ENCODE measurements around the gene ATG9A. TPM values are rescaled to one million over a fixed set of nuclear protein-coding genes. Genes with fewer than 3 reads are reported as not detected.
"Not testable (repeated sequence)": the region's sequence is repeated elsewhere in the genome, so short reads cannot be mapped to it uniquely, and the experiment has no call there.

The ATG9A gene
- total RNA-seq, 1 experiment from 2014 or later: 16.6 TPM

DNA sequence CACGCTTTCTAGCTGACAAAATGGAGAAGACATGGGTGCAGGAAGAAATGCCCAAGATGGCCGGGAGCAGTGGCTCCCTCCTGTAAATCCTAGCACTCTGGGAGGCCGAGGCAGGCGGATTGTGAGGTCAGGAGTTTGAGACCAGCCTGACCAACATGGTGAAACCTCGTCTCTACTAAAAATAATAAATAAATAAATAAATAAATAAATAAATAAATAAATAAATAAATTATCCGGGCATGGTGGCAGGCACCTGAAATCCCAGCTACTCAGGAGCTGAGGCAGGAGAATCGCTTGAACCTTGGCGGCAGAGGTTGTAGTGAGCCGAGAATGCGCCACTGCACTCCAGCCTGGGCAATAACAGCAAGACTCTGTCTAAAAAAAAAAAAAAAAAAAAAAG, 29.5 kb upstream of the ATG9A start:
- not testable (repeated sequence) for H3K4me3 ChIP-seq (ENCODE audit: low read length); H2AFZ ChIP-seq (ENCODE audit: low read length); H3K4me2 ChIP-seq (ENCODE audit: low read depth, low read length, poor library complexity, severe bottlenecking); H3K9me3 ChIP-seq (ENCODE audit: low read length); H3K27ac ChIP-seq (ENCODE audit: low read length); H3K79me2 ChIP-seq (ENCODE audit: low read length); H3K9me2 ChIP-seq (replicated peaks; ENCODE audit: insufficient read depth, low read length); DNase-seq; H3K9ac ChIP-seq (ENCODE audit: low read length); H3K27me3 ChIP-seq (ENCODE audit: low read length); H3K36me3 ChIP-seq (ENCODE audit: insufficient read depth, low read length); H4K20me1 ChIP-seq (ENCODE audit: insufficient read depth, low read depth, low read length)
- peaks cover 13% of the 10 kb centered on the region for H3K4me1 ChIP-seq (ENCODE audit: low read length)

- H4K20me1 ChIP-seq (ENCODE audit: insufficient read depth, low read depth, low read length): peaks cover 23% of the 10 kb centered on the region; the same call in 1 of the 2 replicates
- H3K9me2 ChIP-seq (replicated peaks; ENCODE audit: insufficient read depth, low read length): no peaks in the 10 kb centered on the region
- peak; percentile 58 for DNase-seq
- peaks cover 30% of the 10 kb centered on the region for H3K79me2 ChIP-seq (ENCODE audit: low read length)
- peak overlapping the region; percentile 83 for H3K9ac ChIP-seq (ENCODE audit: low read length)
- peak overlapping the region; percentile 92 for H3K4me3 ChIP-seq (ENCODE audit: low read length)
- peaks cover 49% of the 10 kb centered on the region for H3K4me1 ChIP-seq (ENCODE audit: low read length)
- peak overlapping the region; percentile 88 for H3K4me2 ChIP-seq (ENCODE audit: low read depth, low read length, poor library complexity, severe bottlenecking)
- no peaks in the 10 kb centered on the region for H3K9me3 ChIP-seq (ENCODE audit: low read length)
- no peak overlapping the region for H2AFZ ChIP-seq (ENCODE audit: low read length)
- H3K27ac ChIP-seq (ENCODE audit: low read length): no peak overlapping the region
- no peaks in the 10 kb centered on the region; the same call in 1 of the 2 replicates for H3K36me3 ChIP-seq (ENCODE audit: insufficient read depth, low read length)
- no peaks in the 10 kb centered on the region for H3K27me3 ChIP-seq (ENCODE audit: low read length)
These were observed 25.3 kb upstream of the ATG9A start for GRCh38 chr2:219254590-219255201.

DNA sequence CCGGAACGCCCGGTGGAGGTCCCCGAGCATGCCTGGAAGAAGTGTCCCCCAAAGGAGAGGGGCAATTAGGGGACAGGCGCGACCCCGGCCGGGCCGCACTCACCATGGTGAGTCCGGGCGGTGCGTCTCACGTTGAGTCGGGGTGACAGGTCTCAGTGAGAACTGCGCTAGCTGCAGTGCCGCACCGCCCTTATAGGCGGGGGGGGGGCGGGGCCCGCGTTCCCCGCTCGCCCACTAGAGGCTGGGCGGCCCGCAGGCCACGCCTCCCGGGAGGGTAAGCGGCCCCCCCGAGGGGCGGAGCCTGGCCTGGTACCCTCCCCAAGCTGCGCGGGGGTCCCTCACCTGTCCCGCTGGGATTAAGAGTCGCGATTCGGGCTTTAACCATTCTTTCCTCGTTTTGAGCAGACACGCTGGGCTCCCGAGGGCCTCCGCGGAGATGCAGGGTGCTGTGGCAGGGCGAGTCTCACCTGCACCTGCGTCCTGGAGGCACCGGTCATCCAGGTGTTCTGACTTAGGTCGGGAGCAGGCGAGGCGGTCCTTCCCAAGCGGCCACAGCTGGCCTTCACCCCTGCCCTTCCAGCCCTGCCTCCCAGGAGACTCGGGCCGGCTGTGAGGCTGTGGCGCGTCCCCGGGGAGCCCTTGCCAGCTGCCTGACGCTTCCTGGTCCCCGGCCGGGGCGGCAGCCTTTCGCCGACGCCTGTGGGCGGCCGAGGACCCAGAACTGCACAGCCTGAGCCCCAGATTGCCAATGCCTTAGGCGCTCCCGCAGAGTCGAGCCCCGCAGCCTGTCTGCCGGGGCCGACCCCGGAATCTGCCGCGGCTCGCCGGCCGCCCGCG, 24.5 kb upstream of the ATG9A start, which contains the start of gene TUBA4A:
TUBA4A (minus strand) TSS at position 166 of the 837 bp plus-strand sequence; CDS start at position 106, 60 bp downstream.
- H3K79me2 ChIP-seq (ENCODE audit: low read length): peaks cover 30% of the 10 kb centered on the region
- peak; percentile 94 for DNase-seq
- H3K9me2 ChIP-seq (replicated peaks; ENCODE audit: insufficient read depth, low read length): no peaks in the 10 kb centered on the region
- H3K9ac ChIP-seq (ENCODE audit: low read length): peak within 1 kb of the TSS; percentile 83
- H3K36me3 ChIP-seq (ENCODE audit: insufficient read depth, low read length): no peaks in the 10 kb centered on the region; the same call in 1 of the 2 replicates
- peak within 1 kb of the TSS; percentile 71 for H3K27ac ChIP-seq (ENCODE audit: low read length)
- H2AFZ ChIP-seq (ENCODE audit: low read length): peak within 1 kb of the TSS; percentile 47; the same call in 1 of the 2 replicates
- H3K9me3 ChIP-seq (ENCODE audit: low read length): no peaks in the 10 kb centered on the region
- peaks cover 23% of the 10 kb centered on the region; the same call in 1 of the 2 replicates for H4K20me1 ChIP-seq (ENCODE audit: insufficient read depth, low read depth, low read length)
- H3K27me3 ChIP-seq (ENCODE audit: low read length): no peaks in the 10 kb centered on the region
- peak within 1 kb of the TSS; percentile 88 for H3K4me2 ChIP-seq (ENCODE audit: low read depth, low read length, poor library complexity, severe bottlenecking)
- peak within 1 kb of the TSS; percentile 92 for H3K4me3 ChIP-seq (ENCODE audit: low read length)
- peaks cover 56% of the 10 kb centered on the region for H3K4me1 ChIP-seq (ENCODE audit: low read length)

DNA sequence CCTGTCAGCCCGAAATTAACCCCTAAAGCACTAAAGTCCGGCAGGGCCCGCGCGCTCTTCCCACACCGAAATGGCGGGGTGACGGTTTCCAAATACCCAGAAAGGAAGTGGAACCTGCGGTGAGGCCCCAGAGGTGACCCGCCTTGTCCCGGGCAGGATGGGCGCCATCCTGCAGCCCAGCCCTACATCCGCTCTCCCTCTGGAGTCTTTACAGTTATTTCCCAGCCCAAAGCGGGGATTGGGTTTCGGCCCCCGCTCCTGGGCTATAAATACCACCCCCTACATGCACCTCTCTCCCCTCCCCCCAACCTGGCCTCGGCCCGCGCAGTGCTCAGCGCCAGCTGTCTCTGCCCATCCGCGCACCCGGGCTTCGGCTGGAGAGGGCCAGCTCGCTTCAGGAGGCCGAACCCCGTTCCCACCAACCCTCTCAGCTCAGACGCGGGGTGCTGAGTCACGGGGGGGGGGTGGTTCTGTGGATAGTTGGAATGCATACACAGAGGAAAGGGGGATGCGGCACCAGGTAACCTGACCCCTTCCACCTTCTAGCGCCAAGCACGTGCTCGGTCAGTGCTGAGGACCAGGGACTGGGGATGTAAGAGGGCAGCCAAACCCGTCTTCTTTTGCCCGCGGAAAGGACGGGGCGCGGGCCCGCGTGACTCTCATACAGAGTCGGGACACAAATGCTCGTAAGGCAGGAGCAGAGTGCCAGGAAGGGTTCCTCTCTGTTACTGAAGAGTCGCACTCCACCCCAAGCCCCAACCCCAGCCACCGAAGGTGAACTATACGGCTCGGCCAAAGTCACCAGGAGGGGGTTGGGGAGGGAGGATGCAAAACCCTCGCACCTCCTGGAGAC, 23.7 kb upstream of the ATG9A start, which contains the start of gene TUBA4B:
TUBA4B (plus strand) TSS at position 344 of the 853 bp plus-strand sequence; CDS start at position 509, 165 bp downstream.
- H3K4me1 ChIP-seq (ENCODE audit: low read length): peaks cover 59% of the 10 kb centered on the region
- H3K27ac ChIP-seq (ENCODE audit: low read length): peak within 1 kb of the TSS; percentile 71
- H3K79me2 ChIP-seq (ENCODE audit: low read length): peaks cover 30% of the 10 kb centered on the region
- H3K9me2 ChIP-seq (replicated peaks; ENCODE audit: insufficient read depth, low read length): no peaks in the 10 kb centered on the region
- no peaks in the 10 kb centered on the region for H3K27me3 ChIP-seq (ENCODE audit: low read length)
- H4K20me1 ChIP-seq (ENCODE audit: insufficient read depth, low read depth, low read length): peaks cover 23% of the 10 kb centered on the region; the same call in 1 of the 2 replicates
- peak within 1 kb of the TSS; percentile 88 for H3K4me2 ChIP-seq (ENCODE audit: low read depth, low read length, poor library complexity, severe bottlenecking)
- peak; percentile 83 for DNase-seq
- H3K9me3 ChIP-seq (ENCODE audit: low read length): no peaks in the 10 kb centered on the region
- H2AFZ ChIP-seq (ENCODE audit: low read length): peak within 1 kb of the TSS; percentile 47; the same call in 1 of the 2 replicates
- no peaks in the 10 kb centered on the region; the same call in 1 of the 2 replicates for H3K36me3 ChIP-seq (ENCODE audit: insufficient read depth, low read length)
- H3K9ac ChIP-seq (ENCODE audit: low read length): peak within 1 kb of the TSS; percentile 83
- H3K4me3 ChIP-seq (ENCODE audit: low read length): peak within 1 kb of the TSS; percentile 92

DNA sequence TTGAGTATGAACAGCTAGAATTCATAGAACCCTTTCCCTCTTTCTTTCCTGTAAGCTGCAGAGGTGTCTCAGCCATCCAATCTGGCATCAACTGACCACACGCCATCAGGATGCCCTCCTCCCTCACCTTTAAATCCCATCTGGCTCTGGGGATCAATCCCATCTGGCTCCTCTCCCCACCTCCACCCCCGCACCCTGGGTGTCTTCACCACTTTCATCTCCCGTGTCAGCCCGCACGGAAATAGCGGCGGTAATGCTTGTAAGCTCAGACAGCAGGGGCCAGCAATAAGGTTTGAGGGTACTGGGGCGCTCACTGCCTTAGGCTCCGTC, 23.1 kb upstream of the ATG9A start:
- Histone ChIP-seq H3K9ac (ENCODE audit: low read length) (peak overlapping the region; percentile 83), H2AFZ (ENCODE audit: low read length) (peak overlapping the region; percentile 47; the same call in 1 of the 2 replicates), H3K27ac (ENCODE audit: low read length) (peak overlapping the region; percentile 71), H3K4me3 (ENCODE audit: low read length) (peak overlapping the region; percentile 92), H3K9me3 (ENCODE audit: low read length) (no peaks in the 10 kb centered on the region), H3K4me1 (ENCODE audit: low read length) (peaks cover 61% of the 10 kb centered on the region), H3K79me2 (ENCODE audit: low read length) (peaks cover 30% of the 10 kb centered on the region), H4K20me1 (ENCODE audit: insufficient read depth, low read depth, low read length) (peaks cover 23% of the 10 kb centered on the region; the same call in 1 of the 2 replicates), H3K27me3 (ENCODE audit: low read length) (no peaks in the 10 kb centered on the region), H3K9me2 (replicated peaks; ENCODE audit: insufficient read depth, low read length) (no peaks in the 10 kb centered on the region), H3K36me3 (ENCODE audit: insufficient read depth, low read length) (no peaks in the 10 kb centered on the region; the same call in 1 of the 2 replicates), H3K4me2 (ENCODE audit: low read depth, low read length, poor library complexity, severe bottlenecking) (peak overlapping the region; percentile 88)
- DNase-seq: no peak

GRCh38 chr2:219252084-219252483, 22.6 kb upstream of the ATG9A start:
- peak overlapping the region; percentile 88 for H3K4me2 ChIP-seq (ENCODE audit: low read depth, low read length, poor library complexity, severe bottlenecking)
- H3K4me3 ChIP-seq (ENCODE audit: low read length): peak overlapping the region; percentile 92
- H3K4me1 ChIP-seq (ENCODE audit: low read length): peaks cover 65% of the 10 kb centered on the region
- no peak overlapping the region for H2AFZ ChIP-seq (ENCODE audit: low read length)
- peaks cover 23% of the 10 kb centered on the region; the same call in 1 of the 2 replicates for H4K20me1 ChIP-seq (ENCODE audit: insufficient read depth, low read depth, low read length)
- no peaks in the 10 kb centered on the region for H3K27me3 ChIP-seq (ENCODE audit: low read length)
- DNase-seq: no peak
- peak overlapping the region; percentile 83 for H3K9ac ChIP-seq (ENCODE audit: low read length)
- peaks cover 30% of the 10 kb centered on the region for H3K79me2 ChIP-seq (ENCODE audit: low read length)
- H3K27ac ChIP-seq (ENCODE audit: low read length): peak overlapping the region; percentile 71
- no peaks in the 10 kb centered on the region; the same call in 1 of the 2 replicates for H3K36me3 ChIP-seq (ENCODE audit: insufficient read depth, low read length)
- H3K9me3 ChIP-seq (ENCODE audit: low read length): no peaks in the 10 kb centered on the region
- no peaks in the 10 kb centered on the region for H3K9me2 ChIP-seq (replicated peaks; ENCODE audit: insufficient read depth, low read length)

- Histone ChIP-seq H4K20me1 (ENCODE audit: insufficient read depth, low read depth, low read length) (peaks cover 23% of the 10 kb centered on the region; the same call in 1 of the 2 replicates), H3K9me2 (replicated peaks; ENCODE audit: insufficient read depth, low read length) (no peaks in the 10 kb centered on the region), H3K27ac (ENCODE audit: low read length) (peak overlapping the region; percentile 71; the same call in 1 of the 2 replicates), H3K27me3 (ENCODE audit: low read length) (no peaks in the 10 kb centered on the region), H3K36me3 (ENCODE audit: insufficient read depth, low read length) (no peaks in the 10 kb centered on the region; the same call in 1 of the 2 replicates), H3K9ac (ENCODE audit: low read length) (peak overlapping the region; percentile 83), H3K4me1 (ENCODE audit: low read length) (peaks cover 69% of the 10 kb centered on the region), H3K79me2 (ENCODE audit: low read length) (peaks cover 30% of the 10 kb centered on the region), H2AFZ (ENCODE audit: low read length) (no peak overlapping the region), H3K9me3 (ENCODE audit: low read length) (no peaks in the 10 kb centered on the region), H3K4me3 (ENCODE audit: low read length) (peak overlapping the region; percentile 92), H3K4me2 (ENCODE audit: low read depth, low read length, poor library complexity, severe bottlenecking) (peak overlapping the region; percentile 88)
- no peak for DNase-seq
These were observed 22.2 kb upstream of the ATG9A start for GRCh38 chr2:219251656-219252055.

All from Karpas-422 (cell line).